ENCODE measurements around the gene EXTL2.

EXTL2 gene

DNA sequence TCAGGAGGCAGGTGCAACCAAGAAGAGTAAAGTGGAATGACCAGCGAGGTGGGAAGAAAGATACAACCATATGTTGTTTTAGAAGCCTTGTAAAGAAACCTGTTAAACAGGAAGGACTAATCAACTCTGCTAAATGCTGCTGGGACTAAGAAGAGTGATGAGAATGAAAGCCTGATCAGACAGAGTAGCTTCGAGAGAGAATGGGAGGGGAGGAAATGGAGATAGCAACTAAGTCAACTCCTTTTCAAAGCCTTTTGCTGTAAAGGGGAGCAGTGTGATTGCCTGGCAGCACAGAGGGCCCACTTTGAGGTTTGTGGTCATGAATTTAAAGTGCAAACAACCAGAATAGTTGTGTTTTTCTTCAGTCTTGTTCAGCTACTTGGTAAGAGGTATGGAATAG lies 32.6 kb upstream of the EXTL2 start:
- Histone ChIP-seq H3K36me3 (ENCODE audit: insufficient read depth, low read length) (peaks cover 29% of the 10 kb centered on the region), H2AFZ (ENCODE audit: low read length, unreplicated experiment) (no peak overlapping the region), H3K4me3 (ENCODE audit: low read depth, low read length) (no peak overlapping the region), H3K4me1 (ENCODE audit: control insufficient read depth, insufficient read depth, low read length, unreplicated experiment) (peaks cover 6% of the 10 kb centered on the region), H3K27me3 (ENCODE audit: insufficient read depth, low read length) (no peaks in the 10 kb centered on the region), H3K27ac (ENCODE audit: low read depth, low read length) (no peak overlapping the region), H3K79me2 (ENCODE audit: control insufficient read depth, insufficient read depth, low read length, unreplicated experiment) (peaks cover 3% of the 10 kb centered on the region)

- Histone ChIP-seq H3K36me3 (ENCODE audit: insufficient read depth, low read length) (peaks cover 32% of the 10 kb centered on the region), H3K4me1 (ENCODE audit: control insufficient read depth, insufficient read depth, low read length, unreplicated experiment) (peaks cover 6% of the 10 kb centered on the region), H2AFZ (ENCODE audit: low read length, unreplicated experiment) (no peak overlapping the region), H3K4me3 (ENCODE audit: low read depth, low read length) (no peak overlapping the region), H3K27ac (ENCODE audit: low read depth, low read length) (no peak overlapping the region), H3K27me3 (ENCODE audit: insufficient read depth, low read length) (no peaks in the 10 kb centered on the region), H3K79me2 (ENCODE audit: control insufficient read depth, insufficient read depth, low read length, unreplicated experiment) (peaks cover 3% of the 10 kb centered on the region)
These were observed 31.6 kb upstream of the EXTL2 start for GRCh38 chr1:100926240-100926639.

DNA sequence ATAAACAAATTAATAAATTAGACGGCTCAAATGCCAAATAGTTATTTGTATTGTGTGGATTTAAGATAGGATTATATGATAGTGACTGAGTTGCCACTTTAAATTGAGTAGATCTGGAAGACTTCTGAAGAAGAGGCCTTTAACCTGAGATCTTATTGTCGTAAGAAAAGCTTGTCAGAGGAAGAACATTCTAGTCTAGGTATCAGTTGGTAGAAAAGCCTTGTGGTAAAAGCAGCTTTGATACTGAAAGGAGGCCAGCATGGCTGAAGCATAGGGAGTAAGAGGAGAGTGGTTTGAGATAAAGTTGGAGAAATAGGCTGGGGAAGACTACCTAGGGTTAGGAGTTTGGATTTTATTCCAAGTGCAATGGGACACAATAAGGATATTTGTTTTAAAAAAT lies 30.3 kb upstream of the EXTL2 start:
- Histone ChIP-seq H3K36me3 (ENCODE audit: insufficient read depth, low read length) (peaks cover 31% of the 10 kb centered on the region), H3K4me3 (ENCODE audit: low read depth, low read length) (no peak overlapping the region), H3K27me3 (ENCODE audit: insufficient read depth, low read length) (no peaks in the 10 kb centered on the region), H3K4me1 (ENCODE audit: control insufficient read depth, insufficient read depth, low read length, unreplicated experiment) (peaks cover 6% of the 10 kb centered on the region), H2AFZ (ENCODE audit: low read length, unreplicated experiment) (no peak overlapping the region), H3K27ac (ENCODE audit: low read depth, low read length) (no peak overlapping the region), H3K79me2 (ENCODE audit: control insufficient read depth, insufficient read depth, low read length, unreplicated experiment) (peaks cover 3% of the 10 kb centered on the region)

DNA sequence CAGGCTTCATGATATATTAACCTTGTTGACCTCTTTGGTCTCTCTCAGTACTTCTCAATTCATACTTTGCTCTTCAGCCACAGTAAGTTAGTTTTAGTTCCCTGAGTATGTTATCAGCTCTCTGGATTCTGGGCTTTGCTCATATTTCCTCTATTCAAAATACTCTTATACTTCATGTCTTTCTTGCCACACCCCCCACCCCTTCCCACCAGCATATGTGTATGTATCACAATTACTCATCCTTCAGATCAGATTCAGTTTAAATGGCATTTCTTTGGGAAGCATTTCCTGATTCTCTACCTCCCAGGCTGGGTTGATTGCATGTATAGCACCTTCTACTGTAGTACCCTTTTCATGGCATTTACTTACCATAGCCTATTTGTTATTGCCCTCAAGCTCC lies 29.6 kb upstream of the EXTL2 start:
- Histone ChIP-seq H2AFZ (ENCODE audit: low read length, unreplicated experiment) (no peak overlapping the region), H3K36me3 (ENCODE audit: insufficient read depth, low read length) (peaks cover 27% of the 10 kb centered on the region), H3K79me2 (ENCODE audit: control insufficient read depth, insufficient read depth, low read length, unreplicated experiment) (peaks cover 3% of the 10 kb centered on the region), H3K27ac (ENCODE audit: low read depth, low read length) (no peak overlapping the region), H3K4me1 (ENCODE audit: control insufficient read depth, insufficient read depth, low read length, unreplicated experiment) (peaks cover 6% of the 10 kb centered on the region), H3K4me3 (ENCODE audit: low read depth, low read length) (no peak overlapping the region), H3K27me3 (ENCODE audit: insufficient read depth, low read length) (no peaks in the 10 kb centered on the region)

GRCh38 chr1:100921110-100921706 lies 26.6 kb upstream of the EXTL2 start:
- Histone ChIP-seq H2AFZ (ENCODE audit: low read length, unreplicated experiment) (no peak overlapping the region), H3K36me3 (ENCODE audit: insufficient read depth, low read length) (peaks cover 18% of the 10 kb centered on the region), H3K4me3 (ENCODE audit: low read depth, low read length) (no peak overlapping the region), H3K27ac (ENCODE audit: low read depth, low read length) (no peak overlapping the region), H3K27me3 (ENCODE audit: insufficient read depth, low read length) (no peaks in the 10 kb centered on the region), H3K79me2 (ENCODE audit: control insufficient read depth, insufficient read depth, low read length, unreplicated experiment) (no peaks in the 10 kb centered on the region), H3K4me1 (ENCODE audit: control insufficient read depth, insufficient read depth, low read length, unreplicated experiment) (peaks cover 6% of the 10 kb centered on the region)

- Histone ChIP-seq H3K4me3 (ENCODE audit: low read depth, low read length) (no peak overlapping the region), H3K27ac (ENCODE audit: low read depth, low read length) (no peak overlapping the region), H3K36me3 (ENCODE audit: insufficient read depth, low read length) (peaks cover 43% of the 10 kb centered on the region), H3K27me3 (ENCODE audit: insufficient read depth, low read length) (no peaks in the 10 kb centered on the region), H2AFZ (ENCODE audit: low read length, unreplicated experiment) (no peak overlapping the region), H3K4me1 (ENCODE audit: control insufficient read depth, insufficient read depth, low read length, unreplicated experiment) (no peaks in the 10 kb centered on the region), H3K79me2 (ENCODE audit: control insufficient read depth, insufficient read depth, low read length, unreplicated experiment) (no peaks in the 10 kb centered on the region)
These were observed 17.4 kb upstream of the EXTL2 start for GRCh38 chr1:100912019-100912418.

DNA sequence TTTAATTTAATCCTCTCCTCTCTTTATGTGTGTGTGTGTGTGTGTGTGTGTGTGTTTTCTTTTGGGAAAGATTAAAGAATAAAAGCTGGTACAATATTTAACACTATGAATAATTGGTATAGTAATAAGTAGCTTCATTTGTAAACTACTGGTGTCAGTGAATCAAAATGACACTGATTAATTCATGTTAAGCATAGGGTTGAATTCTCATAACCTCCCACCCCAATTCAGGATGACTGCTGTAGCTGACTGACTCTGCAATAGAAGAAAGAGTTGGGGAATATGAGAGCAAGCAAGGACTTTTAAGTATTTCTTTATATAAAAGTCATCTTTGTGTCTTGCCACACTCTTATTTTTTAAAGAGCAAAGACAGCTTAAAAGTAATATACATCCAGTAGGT lies 14.4 kb upstream of the EXTL2 start:
- H3K27ac ChIP-seq (ENCODE audit: low read depth, low read length), result no peak overlapping the region
- peaks cover 4% of the 10 kb centered on the region for H3K79me2 ChIP-seq (ENCODE audit: control insufficient read depth, insufficient read depth, low read length, unreplicated experiment)
- no peak overlapping the region for H2AFZ ChIP-seq (ENCODE audit: low read length, unreplicated experiment)
- no peak overlapping the region for H3K4me3 ChIP-seq (ENCODE audit: low read depth, low read length)
- no peaks in the 10 kb centered on the region for H3K4me1 ChIP-seq (ENCODE audit: control insufficient read depth, insufficient read depth, low read length, unreplicated experiment)
- H3K36me3 ChIP-seq (ENCODE audit: insufficient read depth, low read length), result peaks cover 62% of the 10 kb centered on the region
- no peaks in the 10 kb centered on the region for H3K27me3 ChIP-seq (ENCODE audit: insufficient read depth, low read length)

DNA sequence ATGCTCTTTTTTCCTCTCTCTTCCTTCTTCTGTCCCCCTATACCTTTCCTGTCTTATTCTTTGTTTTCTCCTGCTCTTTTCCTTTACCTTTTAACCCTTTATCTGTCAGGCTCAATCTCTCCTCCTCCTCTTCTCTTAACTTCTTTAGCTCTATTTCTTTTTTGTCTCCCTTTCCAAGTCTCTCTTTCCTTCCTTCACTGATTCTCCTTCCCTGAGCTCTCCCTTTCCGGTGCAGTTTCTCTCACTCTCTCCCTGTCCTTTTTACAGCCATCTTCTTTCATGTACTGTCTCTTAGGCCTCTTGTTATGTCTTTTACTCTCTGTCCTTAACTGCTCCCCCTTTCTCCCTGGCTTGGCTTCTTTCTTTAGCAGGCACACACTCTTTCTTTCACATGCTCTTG lies 13.2 kb upstream of the EXTL2 start:
- H3K4me1 ChIP-seq (ENCODE audit: control insufficient read depth, insufficient read depth, low read length, unreplicated experiment), result no peaks in the 10 kb centered on the region
- H3K27ac ChIP-seq (ENCODE audit: low read depth, low read length), result no peak overlapping the region
- no peaks in the 10 kb centered on the region for H3K27me3 ChIP-seq (ENCODE audit: insufficient read depth, low read length)
- H2AFZ ChIP-seq (ENCODE audit: low read length, unreplicated experiment), result no peak overlapping the region
- peaks cover 61% of the 10 kb centered on the region for H3K36me3 ChIP-seq (ENCODE audit: insufficient read depth, low read length)
- peaks cover 4% of the 10 kb centered on the region for H3K79me2 ChIP-seq (ENCODE audit: control insufficient read depth, insufficient read depth, low read length, unreplicated experiment)
- no peak overlapping the region for H3K4me3 ChIP-seq (ENCODE audit: low read depth, low read length)

DNA sequence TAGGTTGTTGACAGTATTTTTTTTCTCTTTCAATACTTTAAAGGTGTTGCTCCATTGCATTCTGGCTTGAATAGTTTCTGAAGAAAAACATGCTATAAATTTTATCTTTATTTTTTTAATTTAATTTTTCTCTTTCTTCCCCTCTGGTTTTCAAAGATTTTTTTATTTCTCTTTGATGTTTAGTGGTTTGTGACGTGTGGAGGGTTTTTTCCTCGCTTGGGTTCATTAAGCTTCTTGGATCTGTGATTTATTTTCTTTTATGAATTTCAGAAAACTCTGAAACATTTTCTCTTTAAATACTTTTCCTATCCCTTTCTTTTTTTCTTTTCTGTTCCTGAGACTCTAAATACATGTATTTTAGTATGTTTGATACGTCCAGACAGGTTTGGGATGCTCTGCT lies 10.5 kb upstream of the EXTL2 start:
- Histone ChIP-seq H3K79me2 (ENCODE audit: control insufficient read depth, insufficient read depth, low read length, unreplicated experiment) (peaks cover 11% of the 10 kb centered on the region), H3K27ac (ENCODE audit: low read depth, low read length) (no peak overlapping the region), H3K27me3 (ENCODE audit: insufficient read depth, low read length) (no peaks in the 10 kb centered on the region), H3K36me3 (ENCODE audit: insufficient read depth, low read length) (peaks cover 59% of the 10 kb centered on the region), H2AFZ (ENCODE audit: low read length, unreplicated experiment) (no peak overlapping the region), H3K4me3 (ENCODE audit: low read depth, low read length) (no peak overlapping the region), H3K4me1 (ENCODE audit: control insufficient read depth, insufficient read depth, low read length, unreplicated experiment) (no peaks in the 10 kb centered on the region)

- peaks cover 61% of the 10 kb centered on the region for H3K36me3 ChIP-seq (ENCODE audit: insufficient read depth, low read length)
- H3K27ac ChIP-seq (ENCODE audit: low read depth, low read length), result no peak overlapping the region
- no peak overlapping the region for H2AFZ ChIP-seq (ENCODE audit: low read length, unreplicated experiment)
- peaks cover 12% of the 10 kb centered on the region for H3K79me2 ChIP-seq (ENCODE audit: control insufficient read depth, insufficient read depth, low read length, unreplicated experiment)
- no peak overlapping the region for H3K4me3 ChIP-seq (ENCODE audit: low read depth, low read length)
- no peaks in the 10 kb centered on the region for H3K4me1 ChIP-seq (ENCODE audit: control insufficient read depth, insufficient read depth, low read length, unreplicated experiment)
- no peaks in the 10 kb centered on the region for H3K27me3 ChIP-seq (ENCODE audit: insufficient read depth, low read length)
These were observed 9.9 kb upstream of the EXTL2 start for GRCh38 chr1:100904528-100904927.

DNA sequence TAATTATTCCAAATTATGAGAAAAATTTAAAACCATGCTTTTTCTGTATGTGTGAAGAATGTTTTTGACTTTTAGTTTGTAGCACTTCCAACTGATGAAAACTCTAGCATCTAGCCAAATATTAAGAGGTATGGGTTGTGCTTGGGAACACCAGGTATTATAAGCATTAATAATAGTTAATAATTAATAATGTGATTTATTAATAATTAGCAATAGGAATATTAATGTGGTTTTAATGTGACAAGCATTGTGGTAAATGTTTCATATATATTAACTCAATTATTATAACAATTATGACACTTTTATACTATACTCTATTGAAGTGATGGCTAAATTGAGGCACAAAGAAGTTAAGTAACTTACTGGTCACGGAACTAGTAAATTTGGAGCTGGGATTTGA lies 9.1 kb upstream of the EXTL2 start:
- H3K79me2 ChIP-seq (ENCODE audit: control insufficient read depth, insufficient read depth, low read length, unreplicated experiment), result peaks cover 20% of the 10 kb centered on the region
- no peak overlapping the region for H3K27ac ChIP-seq (ENCODE audit: low read depth, low read length)
- no peak overlapping the region for H2AFZ ChIP-seq (ENCODE audit: low read length, unreplicated experiment)
- no peak overlapping the region for H3K4me3 ChIP-seq (ENCODE audit: low read depth, low read length)
- H3K4me1 ChIP-seq (ENCODE audit: control insufficient read depth, insufficient read depth, low read length, unreplicated experiment), result peaks cover 1% of the 10 kb centered on the region
- H3K36me3 ChIP-seq (ENCODE audit: insufficient read depth, low read length), result peaks cover 60% of the 10 kb centered on the region
- no peaks in the 10 kb centered on the region for H3K27me3 ChIP-seq (ENCODE audit: insufficient read depth, low read length)
